Activated CD8-positive, alpha-beta memory T cell treated with anti-CD3 and anti-CD28 coated beads for 36 hours (primary cell): ENCODE measurements around the gene CCDC74B. TPM values are rescaled to one million over a fixed set of nuclear protein-coding genes. Genes with fewer than 3 reads are reported as not detected.
"Not testable (repeated sequence)": the region's sequence is repeated elsewhere in the genome, so short reads cannot be mapped to it uniquely, and the experiment has no call there.

ENCODE experiments used
- CTCF ChIA-PET: fragments of 350-600 bp; sonication (Branson Sonifier 250); formaldehyde crosslinking; loops from one replicate; lab custom pipeline; 2021; ENCODE audit warnings: antibody characterized with exemption; lab: Charles Lee
- POLR2A ChIA-PET: fragments of 350-600 bp; sonication (Branson Sonifier 250); formaldehyde crosslinking; loops from one replicate; lab custom pipeline; 2021; ENCODE audit warnings: antibody characterized with exemption; lab: Charles Lee
- total RNA-seq, 2 experiments: library from RNA; stranded (reverse); gene quantifications; one replicate each; pipeline ENCODE4 v1.2.3, GENCODE V29; 2021

CCDC74B gene
- total RNA-seq, 2 experiments from 2014 or later: 0.70 to 1.1 TPM

DNA sequence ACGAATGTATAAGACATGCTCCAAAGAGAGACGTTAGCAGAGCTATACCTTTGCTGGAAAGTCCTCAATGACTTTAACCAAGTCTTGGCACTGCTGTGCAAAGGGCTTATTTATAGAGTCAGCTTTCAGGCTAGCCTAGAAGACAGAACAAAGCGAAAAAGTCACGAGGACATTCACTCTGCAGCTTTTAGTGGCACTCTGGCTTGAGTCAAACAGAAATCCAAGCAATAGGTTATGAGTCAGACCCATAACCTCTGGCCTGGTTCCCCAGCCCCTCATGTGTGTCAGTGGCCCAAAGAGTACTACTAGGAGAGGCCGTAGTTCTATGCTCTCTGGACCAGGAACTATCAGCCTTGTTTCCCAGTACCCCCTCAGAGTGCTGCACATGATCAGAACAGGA, 30.0 kb upstream of the CCDC74B start:
- POLR2A ChIA-PET, CTCF ChIA-PET: not testable (repeated sequence)

DNA sequence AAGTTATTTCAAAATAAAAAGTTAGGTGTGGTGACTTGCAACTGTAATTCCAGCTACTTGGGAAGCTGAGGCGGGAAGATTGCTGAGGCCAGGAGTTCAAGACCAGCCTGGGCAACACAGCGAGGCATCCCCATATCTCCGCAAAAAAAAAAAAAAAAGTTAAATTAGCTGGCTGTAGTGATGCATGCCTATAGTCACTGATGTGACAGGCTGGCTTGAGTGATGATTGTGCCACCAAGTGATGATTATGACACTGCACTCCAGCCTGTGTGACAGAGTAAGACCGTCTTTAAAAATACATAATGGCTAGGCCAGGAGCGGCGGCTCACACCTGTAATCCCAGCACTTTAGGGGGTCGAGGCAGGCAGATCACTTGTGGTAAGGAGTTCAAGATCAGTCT, 25.0 kb upstream of the CCDC74B start:
- ChIA-PET POLR2A (no interaction called here), CTCF (no interaction called here)

DNA sequence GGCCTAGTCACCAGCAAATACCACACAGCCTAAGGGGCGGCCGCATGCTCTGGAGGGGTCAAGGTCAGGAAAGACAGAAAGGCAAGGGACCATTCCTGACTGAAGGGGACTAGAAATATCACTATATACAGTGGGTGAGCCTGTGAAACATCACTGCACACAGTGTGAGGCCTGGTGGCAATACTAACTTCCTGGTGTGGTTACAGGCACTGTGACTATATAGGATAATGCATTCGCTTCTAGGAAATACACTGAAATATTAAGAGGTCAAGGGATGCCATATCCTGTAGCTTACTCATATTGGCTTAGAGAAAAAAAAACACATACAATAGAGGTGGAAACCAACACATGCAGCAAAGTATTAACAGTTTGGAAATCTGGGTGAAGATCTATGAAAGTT, 24.3 kb upstream of the CCDC74B start:
- POLR2A ChIA-PET, CTCF ChIA-PET: not testable (repeated sequence)

GRCh38 chr2:130166611-130167010, 21.7 kb upstream of the CCDC74B start:
- POLR2A ChIA-PET, CTCF ChIA-PET: not testable (repeated sequence)

DNA sequence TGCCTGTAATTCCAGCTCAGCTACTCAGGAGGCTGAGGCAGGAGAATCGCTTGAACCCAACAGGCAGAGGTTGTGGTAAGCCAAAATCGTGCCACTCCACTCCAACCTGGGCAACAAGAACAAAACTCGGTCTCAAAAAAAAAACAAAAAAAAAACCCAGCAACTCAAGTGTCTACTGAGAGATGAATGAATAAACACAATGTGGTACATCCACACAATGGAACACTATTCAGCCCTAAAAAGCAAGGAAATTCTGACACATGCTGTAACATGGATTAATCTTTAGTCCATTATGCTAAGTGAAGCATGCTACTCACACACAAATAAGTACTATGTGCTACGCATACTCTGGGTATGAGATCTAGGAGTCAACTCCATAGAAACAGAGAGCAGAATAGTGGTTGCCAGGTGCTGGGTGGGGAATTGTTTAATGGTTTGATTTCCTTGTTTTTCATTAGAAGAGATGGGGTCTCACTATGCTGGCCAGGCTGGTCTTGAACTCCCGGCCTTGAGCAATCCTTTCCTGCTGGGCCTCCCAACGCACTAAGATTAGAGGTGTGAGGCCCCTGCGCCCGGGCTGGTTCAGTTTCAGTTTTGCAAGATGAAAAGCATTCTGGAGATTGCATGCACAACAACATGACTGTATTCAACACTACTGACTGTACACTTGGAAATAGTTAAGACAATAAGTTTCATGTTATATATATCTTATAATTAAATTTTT, 20.5 kb upstream of the CCDC74B start:
- ChIA-PET POLR2A (no interaction called here), CTCF (no interaction called here)

GRCh38 chr2:130162968-130163367, 18.1 kb upstream of the CCDC74B start:
- POLR2A ChIA-PET: no interaction called here
- CTCF ChIA-PET: no interaction called here

DNA sequence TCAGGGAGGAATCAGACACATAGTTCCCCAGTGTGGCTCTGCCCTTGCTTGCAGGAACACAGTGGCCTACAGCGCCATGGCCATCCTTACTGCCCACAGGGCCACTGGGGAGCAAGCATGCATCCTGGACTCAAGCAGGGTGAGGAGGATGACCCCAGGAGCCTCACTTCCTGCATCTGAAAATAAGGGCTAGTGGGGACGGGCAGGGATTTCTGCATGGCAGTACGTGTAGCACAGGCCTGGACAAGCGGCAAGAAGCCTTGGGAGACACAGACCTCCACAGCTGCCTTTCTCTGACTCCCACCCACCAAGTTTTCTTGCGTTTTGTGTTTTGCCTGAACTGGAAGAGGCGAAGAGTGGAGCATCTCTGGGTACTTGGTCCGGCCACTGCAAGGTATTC, 17.6 kb upstream of the CCDC74B start:
- CTCF ChIA-PET, POLR2A ChIA-PET: not testable (repeated sequence)

GRCh38 chr2:130160838-130161705, 16.2 kb upstream of the CCDC74B start:
- POLR2A ChIA-PET: not testable (repeated sequence)

DNA sequence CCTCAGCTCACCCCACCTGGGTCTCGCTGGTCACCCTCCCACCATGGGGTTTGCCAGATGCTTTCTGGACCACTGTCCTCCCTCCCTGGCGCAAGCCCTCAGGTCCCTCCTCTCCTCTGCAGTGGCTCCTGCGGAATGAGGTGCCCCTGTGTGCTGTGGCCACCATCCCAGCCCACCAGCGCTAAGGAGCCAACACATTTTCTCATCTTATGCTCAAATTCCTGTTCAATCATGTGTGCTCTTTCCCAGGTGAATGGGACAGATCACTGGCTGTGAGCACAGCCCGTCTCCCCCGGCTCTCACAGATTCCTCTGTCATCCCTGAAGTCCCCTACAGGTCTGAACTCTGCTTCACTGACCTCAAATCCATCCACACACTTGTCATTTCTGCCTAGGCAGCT, 15.2 kb upstream of the CCDC74B start:
- POLR2A ChIA-PET: no interaction called here
- CTCF ChIA-PET: no interaction called here

More at GRCh38 chr2:130160838-130161705, 16.2 kb upstream of the CCDC74B start:
- CTCF ChIA-PET: not testable (repeated sequence)

DNA sequence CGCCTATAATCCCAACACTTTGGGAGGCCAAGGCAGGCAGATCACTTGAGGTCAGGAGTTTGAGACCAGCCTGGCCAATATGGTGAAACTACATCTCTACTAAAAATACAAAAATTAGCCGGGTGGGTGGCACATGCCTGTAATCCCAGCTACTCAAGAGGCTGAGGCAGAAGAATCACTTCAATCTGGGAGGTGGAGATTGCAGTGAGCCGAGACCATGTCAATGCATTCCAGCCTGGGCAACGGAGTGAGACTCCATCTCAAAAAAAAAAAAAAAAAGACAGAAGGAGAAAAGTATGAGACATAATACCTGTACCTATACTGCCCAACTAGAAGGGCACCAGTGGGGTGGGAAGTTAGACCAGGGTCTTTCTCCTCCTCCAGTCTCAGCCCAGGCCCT, 14.5 kb upstream of the CCDC74B start:
- POLR2A ChIA-PET, CTCF ChIA-PET: not testable (repeated sequence)

GRCh38 chr2:130158631-130159030, 13.7 kb upstream of the CCDC74B start:
- CTCF ChIA-PET: no interaction called here
- POLR2A ChIA-PET: interaction anchor here (0.7 kb wide), 1 partner anchor 15 kb away, joined by 4 read pairs; no protein-coding TSS in a partner anchor

DNA sequence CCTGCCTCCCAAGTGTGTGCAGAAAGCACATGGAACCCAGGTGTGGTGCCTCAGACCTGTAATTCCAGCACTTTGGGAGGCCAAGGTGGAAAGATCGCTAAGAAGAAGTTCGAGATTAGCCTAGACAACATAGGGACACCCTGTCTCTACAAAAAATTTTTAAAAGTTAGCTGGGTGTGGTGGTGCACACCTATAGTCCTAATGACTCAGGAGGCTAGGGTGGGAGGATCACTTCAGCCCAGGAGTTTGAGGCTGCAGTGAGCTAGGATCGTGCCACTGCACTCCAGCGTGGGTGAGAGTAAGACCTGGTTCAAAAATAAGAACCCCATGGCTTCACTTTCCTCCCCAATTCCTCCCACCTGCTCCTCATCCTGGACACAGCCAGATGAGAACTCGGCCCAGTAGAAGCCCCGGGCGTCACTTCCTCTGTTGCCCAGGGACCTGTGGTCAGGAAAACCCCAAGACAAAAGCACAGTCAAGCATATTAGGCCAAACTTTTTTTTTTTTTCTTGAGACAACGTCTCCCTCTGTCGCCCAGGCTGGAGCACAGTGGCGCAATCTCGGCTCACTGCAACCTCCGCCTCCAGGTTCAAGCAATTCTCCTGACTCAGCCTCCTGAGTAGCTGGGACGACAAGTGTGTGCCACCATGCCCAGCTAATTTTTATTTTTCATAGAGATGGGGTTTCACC, 13.1 kb upstream of the CCDC74B start:
- POLR2A ChIA-PET: interaction anchor here (0.6 to 0.7 kb wide), 2 partner anchors 15 to 179 kb away, joined by 4 to 11 read pairs; no protein-coding TSS in a partner anchor
- CTCF ChIA-PET: not testable (repeated sequence)

DNA sequence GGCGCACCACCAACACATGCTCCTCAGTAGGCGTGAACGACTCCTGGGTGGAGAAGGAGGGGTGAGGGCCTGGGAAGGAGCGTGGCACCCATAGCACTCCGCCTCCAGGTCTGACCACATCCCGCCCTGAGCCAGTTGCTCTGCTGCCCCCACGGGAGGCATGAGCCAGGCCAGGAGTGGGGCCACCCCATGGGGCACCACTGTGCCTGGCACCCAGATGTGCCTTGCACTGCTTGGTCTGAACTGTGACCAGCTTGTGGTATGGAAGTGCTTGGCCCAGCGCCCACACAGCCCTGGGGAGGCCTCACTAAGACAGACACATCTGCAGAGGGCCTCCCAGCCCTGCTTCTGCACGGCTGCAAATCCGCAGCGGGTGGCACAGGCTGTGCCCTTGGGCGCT, 12.4 kb upstream of the CCDC74B start:
- CTCF ChIA-PET: not testable (repeated sequence)
- POLR2A ChIA-PET: interaction anchor here (0.6 kb wide), 1 partner anchor 180 kb away, joined by 11 read pairs; no protein-coding TSS in a partner anchor

- ChIA-PET POLR2A (no interaction called here), CTCF (no interaction called here)
These were observed 11.7 kb upstream of the CCDC74B start for GRCh38 chr2:130156624-130157004.

GRCh38 chr2:130155956-130156623, 11.2 kb upstream of the CCDC74B start:
- POLR2A ChIA-PET: not testable (repeated sequence)
- CTCF ChIA-PET: interaction anchor here (0.7 kb wide), 1 partner anchor 176 kb away, joined by 3 read pairs; no protein-coding TSS in a partner anchor

DNA sequence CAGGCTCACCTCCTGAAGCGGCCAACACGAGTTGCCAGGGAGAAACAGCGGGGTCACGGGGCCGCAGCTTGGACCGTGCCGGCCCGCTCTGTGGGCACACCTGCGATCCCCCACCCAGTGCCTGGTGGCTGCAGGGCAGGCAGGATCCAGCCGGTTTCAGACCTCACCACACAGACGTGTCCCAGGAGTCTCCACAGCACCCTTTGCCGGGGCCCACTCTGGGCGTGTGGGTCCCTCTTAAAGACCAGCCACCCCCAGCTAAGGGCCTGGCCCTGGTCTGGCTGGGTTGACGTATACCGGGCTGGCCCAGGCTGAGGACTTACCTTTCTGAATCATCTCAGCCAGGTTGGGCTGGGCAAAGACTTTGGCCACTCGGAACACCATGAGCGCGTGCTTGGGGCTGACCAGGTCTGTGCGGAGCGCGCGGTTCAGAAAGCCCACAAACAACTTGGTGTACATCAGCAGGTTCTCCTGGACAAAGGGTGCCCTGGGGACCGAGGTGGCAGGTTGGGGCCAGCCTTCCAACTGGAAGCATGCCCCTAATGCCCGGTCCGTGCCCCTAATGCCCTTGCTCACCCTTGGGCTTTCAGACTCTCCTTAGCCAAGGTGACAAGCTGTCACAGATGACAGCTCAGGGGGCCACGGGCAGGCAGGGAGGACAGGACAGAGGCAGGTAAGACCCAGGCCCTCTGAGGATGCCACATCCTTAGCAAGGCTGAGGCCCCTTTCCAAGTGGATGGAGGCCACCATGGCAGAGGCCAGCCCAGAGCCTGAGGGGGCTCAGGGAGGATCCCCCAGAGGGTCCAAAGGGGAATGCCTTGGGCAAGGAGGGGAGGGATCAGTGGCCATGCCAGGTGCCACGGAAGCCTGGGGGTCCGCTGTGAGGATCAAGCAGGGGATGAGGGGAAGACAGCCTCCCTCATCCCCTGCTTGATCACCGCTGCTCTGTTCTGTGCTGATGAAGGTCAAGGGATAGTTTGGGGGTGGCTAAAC, 10.2 kb upstream of the CCDC74B start:
- ChIA-PET CTCF (interaction anchor here (0.7 kb wide), 1 partner anchor 177 kb away, joined by 3 read pairs; no protein-coding TSS in a partner anchor), POLR2A (no interaction called here)

- CTCF ChIA-PET, POLR2A ChIA-PET: not testable (repeated sequence)
These were observed 9.5 kb upstream of the CCDC74B start for GRCh38 chr2:130154423-130154770.

DNA sequence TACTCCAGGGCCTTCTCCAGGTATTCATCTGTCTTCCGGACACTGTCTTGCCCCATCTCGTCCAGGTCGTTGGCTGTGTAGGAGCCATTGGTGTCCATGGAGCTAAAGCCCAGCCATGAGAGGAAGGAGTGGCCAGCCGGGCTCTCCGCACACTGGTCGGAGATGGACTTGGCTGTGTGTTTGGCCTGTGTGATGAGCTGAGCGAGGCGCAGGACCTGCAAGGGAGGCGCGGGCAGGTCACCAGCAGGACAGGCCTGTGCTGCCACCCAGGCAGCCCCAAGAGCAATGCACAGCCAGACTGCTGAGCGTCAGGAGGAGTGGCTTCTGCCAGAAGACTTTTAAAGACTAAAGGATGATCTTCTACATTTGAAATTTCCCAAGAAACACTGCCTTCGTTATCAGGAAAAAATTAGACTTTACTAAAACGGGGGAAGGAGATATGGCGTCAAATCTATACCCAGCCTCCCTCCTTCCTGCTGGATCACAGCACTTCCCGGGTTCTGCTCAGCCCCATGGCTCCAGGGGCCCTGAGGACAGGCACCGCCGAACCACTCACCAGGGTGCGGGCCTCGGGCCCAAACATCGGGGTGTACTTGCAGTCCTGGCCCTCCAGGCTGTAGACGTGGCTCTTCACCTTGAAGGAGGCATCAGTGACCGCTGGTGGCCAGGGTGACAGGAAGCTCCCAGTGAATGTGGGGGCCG, 9.0 kb upstream of the CCDC74B start:
- CTCF ChIA-PET, POLR2A ChIA-PET: not testable (repeated sequence)
